ENCODE measurements around the gene FBXL7.

The FBXL7 gene

GRCh38 chr5:15797116-15797515 is 297.1 kb downstream of the FBXL7 start:
- Histone ChIP-seq H3K4me1 (ENCODE audit: insufficient read depth, low read length) (peaks cover 15% of the 10 kb centered on the region), H3K4me3 (ENCODE audit: low read depth in 1 of 2, low read length in 2 of 2) (no peak overlapping the region), H3K27ac (ENCODE audit: low read depth, low read length) (no peak overlapping the region)

GRCh38 chr5:15798006-15798405 is 298.0 kb downstream of the FBXL7 start:
- Histone ChIP-seq H3K27ac (ENCODE audit: low read depth, low read length) (no peak overlapping the region), H3K27me3 (ENCODE audit: control insufficient read depth in 1 of 2, insufficient read depth in 2 of 2, low read length in 2 of 2) (no peaks in the 10 kb centered on the region), H3K9ac (ENCODE audit: low read length) (no peak overlapping the region), H3K4me3 (ENCODE audit: low read depth in 1 of 2, low read length in 2 of 2) (no peak overlapping the region), H3K4me1 (ENCODE audit: insufficient read depth, low read length) (peaks cover 15% of the 10 kb centered on the region), H3K36me3 (ENCODE audit: insufficient read depth, low read length) (no peaks in the 10 kb centered on the region), H3K9me3 (ENCODE audit: low read length) (no peaks in the 10 kb centered on the region)

More at GRCh38 chr5:15797116-15797515, 297.1 kb downstream of the FBXL7 start:
- H3K27me3 ChIP-seq (ENCODE audit: control insufficient read depth in 1 of 2, insufficient read depth in 2 of 2, low read length in 2 of 2), result no peaks in the 10 kb centered on the region
- H3K9me3 ChIP-seq (ENCODE audit: low read length), result no peaks in the 10 kb centered on the region
- no peak overlapping the region for H3K9ac ChIP-seq (ENCODE audit: low read length)
- no peaks in the 10 kb centered on the region for H3K36me3 ChIP-seq (ENCODE audit: insufficient read depth, low read length)

- no peaks in the 10 kb centered on the region for H3K27me3 ChIP-seq (ENCODE audit: control insufficient read depth in 1 of 2, insufficient read depth in 2 of 2, low read length in 2 of 2)
- H3K9ac ChIP-seq (ENCODE audit: low read length), result no peak overlapping the region
- H3K9me3 ChIP-seq (ENCODE audit: low read length), result no peaks in the 10 kb centered on the region
- H3K4me3 ChIP-seq (ENCODE audit: low read depth in 1 of 2, low read length in 2 of 2), result no peak overlapping the region
- H3K27ac ChIP-seq (ENCODE audit: low read depth, low read length), result no peak overlapping the region
- H3K36me3 ChIP-seq (ENCODE audit: insufficient read depth, low read length), result no peaks in the 10 kb centered on the region
- H3K4me1 ChIP-seq (ENCODE audit: insufficient read depth, low read length), result peaks cover 11% of the 10 kb centered on the region
Observed at GRCh38 chr5:15799014-15799413, 299.0 kb downstream of the FBXL7 start.

- no peak overlapping the region for H3K4me3 ChIP-seq (ENCODE audit: low read depth in 1 of 2, low read length in 2 of 2)
- H3K36me3 ChIP-seq (ENCODE audit: insufficient read depth, low read length), result no peaks in the 10 kb centered on the region
- peaks cover 5% of the 10 kb centered on the region for H3K4me1 ChIP-seq (ENCODE audit: insufficient read depth, low read length)
- H3K9ac ChIP-seq (ENCODE audit: low read length), result no peak overlapping the region
- H3K27ac ChIP-seq (ENCODE audit: low read depth, low read length), result no peak overlapping the region
- no peaks in the 10 kb centered on the region for H3K9me3 ChIP-seq (ENCODE audit: low read length)
- H3K27me3 ChIP-seq (ENCODE audit: control insufficient read depth in 1 of 2, insufficient read depth in 2 of 2, low read length in 2 of 2), result no peaks in the 10 kb centered on the region
Observed at GRCh38 chr5:15799612-15800011, 299.6 kb downstream of the FBXL7 start.

GRCh38 chr5:15803280-15803679 is 303.3 kb downstream of the FBXL7 start:
- H3K4me1 ChIP-seq (ENCODE audit: insufficient read depth, low read length), result peaks cover 14% of the 10 kb centered on the region
- H3K27me3 ChIP-seq (ENCODE audit: control insufficient read depth in 1 of 2, insufficient read depth in 2 of 2, low read length in 2 of 2), result no peaks in the 10 kb centered on the region
- no peak overlapping the region for H3K4me3 ChIP-seq (ENCODE audit: low read depth in 1 of 2, low read length in 2 of 2)
- H3K27ac ChIP-seq (ENCODE audit: low read depth, low read length), result no peak overlapping the region
- no peak overlapping the region for H3K9ac ChIP-seq (ENCODE audit: low read length)
- H3K9me3 ChIP-seq (ENCODE audit: low read length), result no peaks in the 10 kb centered on the region
- H3K36me3 ChIP-seq (ENCODE audit: insufficient read depth, low read length), result no peaks in the 10 kb centered on the region

- H3K9ac ChIP-seq (ENCODE audit: low read length), result no peak overlapping the region
- H3K9me3 ChIP-seq (ENCODE audit: low read length), result no peaks in the 10 kb centered on the region
- no peak overlapping the region for H3K27ac ChIP-seq (ENCODE audit: low read depth, low read length)
- no peaks in the 10 kb centered on the region for H3K27me3 ChIP-seq (ENCODE audit: control insufficient read depth in 1 of 2, insufficient read depth in 2 of 2, low read length in 2 of 2)
- H3K4me1 ChIP-seq (ENCODE audit: insufficient read depth, low read length), result peaks cover 17% of the 10 kb centered on the region
- H3K4me3 ChIP-seq (ENCODE audit: low read depth in 1 of 2, low read length in 2 of 2), result no peak overlapping the region
- no peaks in the 10 kb centered on the region for H3K36me3 ChIP-seq (ENCODE audit: insufficient read depth, low read length)
Observed at GRCh38 chr5:15806613-15807012, 306.6 kb downstream of the FBXL7 start.

- Histone ChIP-seq H3K4me1 (ENCODE audit: insufficient read depth, low read length) (peaks cover 17% of the 10 kb centered on the region), H3K36me3 (ENCODE audit: insufficient read depth, low read length) (no peaks in the 10 kb centered on the region), H3K27ac (ENCODE audit: low read depth, low read length) (no peak overlapping the region), H3K9me3 (ENCODE audit: low read length) (no peaks in the 10 kb centered on the region), H3K4me3 (ENCODE audit: low read depth in 1 of 2, low read length in 2 of 2) (no peak overlapping the region), H3K9ac (ENCODE audit: low read length) (no peak overlapping the region), H3K27me3 (ENCODE audit: control insufficient read depth in 1 of 2, insufficient read depth in 2 of 2, low read length in 2 of 2) (no peaks in the 10 kb centered on the region)
Observed at GRCh38 chr5:15807248-15807647, 307.3 kb downstream of the FBXL7 start.

- Histone ChIP-seq H3K27ac (ENCODE audit: low read depth, low read length) (no peak overlapping the region), H3K27me3 (ENCODE audit: control insufficient read depth in 1 of 2, insufficient read depth in 2 of 2, low read length in 2 of 2) (no peaks in the 10 kb centered on the region), H3K4me3 (ENCODE audit: low read depth in 1 of 2, low read length in 2 of 2) (no peak overlapping the region), H3K4me1 (ENCODE audit: insufficient read depth, low read length) (peaks cover 17% of the 10 kb centered on the region), H3K9ac (ENCODE audit: low read length) (no peak overlapping the region), H3K9me3 (ENCODE audit: low read length) (no peaks in the 10 kb centered on the region), H3K36me3 (ENCODE audit: insufficient read depth, low read length) (no peaks in the 10 kb centered on the region)
Observed at GRCh38 chr5:15807871-15808270, 307.9 kb downstream of the FBXL7 start.

GRCh38 chr5:15808577-15808976 is 308.6 kb downstream of the FBXL7 start:
- Histone ChIP-seq H3K9ac (ENCODE audit: low read length) (no peak overlapping the region), H3K4me1 (ENCODE audit: insufficient read depth, low read length) (peaks cover 17% of the 10 kb centered on the region), H3K27ac (ENCODE audit: low read depth, low read length) (no peak overlapping the region), H3K27me3 (ENCODE audit: control insufficient read depth in 1 of 2, insufficient read depth in 2 of 2, low read length in 2 of 2) (no peaks in the 10 kb centered on the region), H3K36me3 (ENCODE audit: insufficient read depth, low read length) (no peaks in the 10 kb centered on the region), H3K9me3 (ENCODE audit: low read length) (no peaks in the 10 kb centered on the region), H3K4me3 (ENCODE audit: low read depth in 1 of 2, low read length in 2 of 2) (no peak overlapping the region)

GRCh38 chr5:15819617-15820016 is 319.6 kb downstream of the FBXL7 start:
- H3K27me3 ChIP-seq (ENCODE audit: control insufficient read depth in 1 of 2, insufficient read depth in 2 of 2, low read length in 2 of 2), result no peaks in the 10 kb centered on the region
- H3K36me3 ChIP-seq (ENCODE audit: insufficient read depth, low read length), result no peaks in the 10 kb centered on the region
- no peaks in the 10 kb centered on the region for H3K9me3 ChIP-seq (ENCODE audit: low read length)
- no peaks in the 10 kb centered on the region for H3K4me1 ChIP-seq (ENCODE audit: insufficient read depth, low read length)
- no peak overlapping the region for H3K9ac ChIP-seq (ENCODE audit: low read length)
- H3K4me3 ChIP-seq (ENCODE audit: low read depth in 1 of 2, low read length in 2 of 2), result no peak overlapping the region
- no peak overlapping the region for H3K27ac ChIP-seq (ENCODE audit: low read depth, low read length)

GRCh38 chr5:15821506-15821905 is 321.5 kb downstream of the FBXL7 start:
- Histone ChIP-seq H3K36me3 (ENCODE audit: insufficient read depth, low read length) (no peaks in the 10 kb centered on the region), H3K4me1 (ENCODE audit: insufficient read depth, low read length) (no peaks in the 10 kb centered on the region)

GRCh38 chr5:15823398-15823797 is 323.4 kb downstream of the FBXL7 start:
- H3K4me1 ChIP-seq (ENCODE audit: insufficient read depth, low read length), result no peaks in the 10 kb centered on the region
- no peaks in the 10 kb centered on the region for H3K27me3 ChIP-seq (ENCODE audit: control insufficient read depth in 1 of 2, insufficient read depth in 2 of 2, low read length in 2 of 2)
- no peak overlapping the region for H3K9ac ChIP-seq (ENCODE audit: low read length)
- H3K9me3 ChIP-seq (ENCODE audit: low read length), result no peaks in the 10 kb centered on the region
- no peak overlapping the region for H3K4me3 ChIP-seq (ENCODE audit: low read depth in 1 of 2, low read length in 2 of 2)
- no peaks in the 10 kb centered on the region for H3K36me3 ChIP-seq (ENCODE audit: insufficient read depth, low read length)
- H3K27ac ChIP-seq (ENCODE audit: low read depth, low read length), result no peak overlapping the region

More at GRCh38 chr5:15821506-15821905, 321.5 kb downstream of the FBXL7 start:
- no peaks in the 10 kb centered on the region for H3K27me3 ChIP-seq (ENCODE audit: control insufficient read depth in 1 of 2, insufficient read depth in 2 of 2, low read length in 2 of 2)
- no peak overlapping the region for H3K4me3 ChIP-seq (ENCODE audit: low read depth in 1 of 2, low read length in 2 of 2)
- no peaks in the 10 kb centered on the region for H3K9me3 ChIP-seq (ENCODE audit: low read length)
- H3K27ac ChIP-seq (ENCODE audit: low read depth, low read length), result no peak overlapping the region
- H3K9ac ChIP-seq (ENCODE audit: low read length), result no peak overlapping the region
